Measurements from ENCODE around the gene RBP4.

DNA sequence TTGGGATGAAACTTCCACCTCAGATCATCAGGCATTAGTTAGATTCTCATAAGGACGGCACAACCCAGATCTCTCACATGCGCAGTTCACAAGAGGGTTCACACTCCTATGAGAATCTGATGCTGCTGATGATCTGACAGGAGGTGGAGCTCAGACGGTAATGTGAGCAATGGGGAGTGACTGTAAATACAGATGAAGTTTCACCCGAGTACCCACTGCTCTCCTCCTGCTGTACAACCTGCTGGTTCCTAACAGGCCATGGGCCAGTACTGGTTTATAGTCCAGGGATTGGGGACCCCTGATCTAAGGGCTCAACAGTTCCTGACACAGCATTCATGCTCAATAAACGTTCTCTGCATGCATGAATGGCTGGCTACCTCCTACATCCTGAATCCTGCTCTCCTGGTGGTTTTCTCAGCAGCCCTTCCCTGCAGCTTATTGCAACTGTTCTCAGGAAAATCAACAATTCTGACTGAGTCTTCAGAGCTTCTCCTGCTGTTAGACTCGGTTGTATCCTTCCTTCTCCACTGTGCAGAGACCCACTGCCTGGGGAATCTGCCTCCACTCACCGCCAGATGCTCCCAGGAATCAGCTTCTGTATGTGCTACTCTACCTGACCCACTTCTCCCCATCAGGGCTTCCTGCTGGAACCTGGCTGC, 28.7 kb upstream of the RBP4 start:
- no peak for TF ChIP-seq EZH2 (IDR thresholded peaks at IDR 0.05)
- TF ChIP-seq POLR2AphosphoS5 (IDR thresholded peaks at IDR 0.05; ENCODE audit: borderline replicate concordance, low read depth, low read length), result no peak
